Stimulated activated naive CD8-positive, alpha-beta T cell treated with anti-CD3 and anti-CD28 coated beads, Interleukin-15, Interleukin-2, amounts not matched to agents 100 ng/mL and 50 ng/mL, for 24 hours (primary cell): ENCODE results near the gene CAAP1.

ENCODE experiments used
- H3K27ac Mint-ChIP-seq: one replicate; pipeline ENCODE4 v1.8.0; 2021; ENCODE audit warnings: mild to moderate bottlenecking, mixed read lengths
- H3K27me3 Mint-ChIP-seq: one replicate; pipeline ENCODE4 v1.8.0; 2021; ENCODE audit warnings: mixed read lengths
- H3K36me3 Mint-ChIP-seq: one replicate; pipeline ENCODE4 v1.8.0; 2021; ENCODE audit warnings: low read depth, mixed read lengths
- H3K4me1 Mint-ChIP-seq: one replicate; pipeline ENCODE4 v1.8.0; 2021; ENCODE audit warnings: low read depth, mixed read lengths
- H3K4me3 Mint-ChIP-seq: one replicate; pipeline ENCODE4 v1.8.0; 2021; ENCODE audit warnings: mild to moderate bottlenecking, mixed read lengths
- H3K9me3 Mint-ChIP-seq: one replicate; pipeline ENCODE4 v1.8.0; 2021; ENCODE audit warnings: mixed read lengths

Gene CAAP1

GRCh38 chr9:26801772-26802171, 90.8 kb downstream of the CAAP1 start:
- Mint-ChIP-seq H3K4me3 (no peak overlapping the region), H3K36me3 (no peaks in the 10 kb centered on the region), H3K27ac (no peak overlapping the region), H3K9me3 (no peaks in the 10 kb centered on the region), H3K4me1 (no peaks in the 10 kb centered on the region), H3K27me3 (no peaks in the 10 kb centered on the region)

GRCh38 chr9:26800322-26800721, 92.3 kb downstream of the CAAP1 start:
- Mint-ChIP-seq H3K9me3 (no peaks in the 10 kb centered on the region), H3K27ac (no peak overlapping the region), H3K4me3 (no peak overlapping the region), H3K36me3 (no peaks in the 10 kb centered on the region), H3K4me1 (no peaks in the 10 kb centered on the region), H3K27me3 (no peaks in the 10 kb centered on the region)

- Mint-ChIP-seq H3K4me3 (no peak overlapping the region), H3K27ac (no peak overlapping the region), H3K27me3 (peaks cover 3% of the 10 kb centered on the region), H3K9me3 (peaks cover 5% of the 10 kb centered on the region), H3K4me1 (no peaks in the 10 kb centered on the region), H3K36me3 (no peaks in the 10 kb centered on the region)
Observed at GRCh38 chr9:26791274-26791673, 101.3 kb downstream of the CAAP1 start.
